Stimulated activated CD4-positive, alpha-beta T cell treated with anti-CD3 and anti-CD28 coated beads, Interleukin-4, amount 100 ng/mL, for 1 hour (primary cell): ENCODE measurements around the gene OXT.
"Not testable (repeated sequence)": the region's sequence is repeated elsewhere in the genome, so short reads cannot be mapped to it uniquely, and the experiment has no call there.

Experiments
- DNase-seq: peaks from one replicate; pipeline ENCODE4 v3.0.0-alpha.2; 2020

The OXT gene

DNA sequence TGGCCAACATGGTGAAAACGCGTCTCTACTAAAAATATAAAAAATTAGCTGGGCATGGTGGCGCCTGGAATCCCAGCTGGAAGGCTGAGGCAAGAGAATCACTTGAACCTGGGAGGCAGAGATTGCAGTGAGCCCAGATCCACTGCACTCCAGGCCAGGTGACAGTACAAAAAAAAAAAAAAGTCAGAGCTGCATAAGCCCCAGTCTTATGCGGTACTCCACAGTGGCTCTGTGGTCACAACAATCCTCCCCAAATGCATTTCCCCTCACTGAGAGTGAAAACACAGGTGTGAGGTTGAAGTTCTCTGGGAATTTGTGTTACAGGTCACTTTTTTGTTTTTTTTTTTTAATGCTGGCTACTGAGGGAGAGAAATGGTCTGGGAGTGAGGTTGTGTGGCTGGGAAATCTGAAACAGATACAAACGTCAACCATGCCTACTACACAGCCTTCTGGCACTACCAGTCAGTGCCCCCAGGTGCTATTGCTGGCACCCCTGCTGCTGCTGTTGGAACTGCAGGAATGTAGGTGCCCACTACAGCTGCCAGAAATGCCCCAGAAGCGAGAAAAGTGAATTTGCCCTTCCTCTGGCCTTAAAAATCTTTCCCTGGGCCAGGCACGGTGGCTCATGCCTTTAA is 19.9 kb upstream of the OXT start:
- DNase-seq: no peak

DNA sequence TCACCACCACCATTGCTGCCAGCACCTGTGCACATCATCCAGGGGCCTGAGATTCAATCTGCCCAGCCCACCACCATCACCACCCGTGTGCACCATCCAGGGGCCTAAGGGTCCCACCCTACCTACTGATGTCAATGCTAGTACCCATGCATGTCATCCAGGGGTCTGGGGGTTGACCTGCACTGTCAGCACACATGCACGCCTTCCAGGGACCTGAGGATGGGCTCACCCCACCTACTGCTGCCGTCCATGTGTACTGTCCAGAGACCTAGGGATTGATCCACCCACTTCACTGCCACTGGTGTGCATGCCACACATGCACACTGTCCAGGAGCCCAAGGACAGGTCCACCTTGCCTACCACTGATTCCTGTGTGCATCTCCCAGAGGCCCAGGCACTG is 11.9 kb upstream of the OXT start:
- no peak for DNase-seq

DNA sequence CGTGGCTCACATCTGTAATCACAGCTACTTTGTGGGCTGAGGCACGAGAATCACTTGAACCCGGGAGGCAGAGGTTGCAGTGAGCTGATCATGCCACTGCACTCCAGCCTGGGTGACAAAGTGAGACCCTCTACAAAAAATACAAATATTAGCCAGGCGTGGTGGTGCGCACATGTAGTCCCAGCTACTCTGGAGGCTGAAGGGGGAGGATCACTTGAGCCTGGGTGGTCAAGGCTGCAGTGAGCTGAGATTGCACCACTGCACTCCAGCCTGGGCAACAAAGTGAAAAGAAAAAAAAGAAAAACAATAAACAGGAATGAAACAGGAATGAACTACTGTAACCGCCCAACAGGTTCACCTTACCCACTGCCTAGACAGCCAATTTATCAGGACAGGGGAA is 7.3 kb upstream of the OXT start:
- DNase-seq: not testable (repeated sequence)

DNA sequence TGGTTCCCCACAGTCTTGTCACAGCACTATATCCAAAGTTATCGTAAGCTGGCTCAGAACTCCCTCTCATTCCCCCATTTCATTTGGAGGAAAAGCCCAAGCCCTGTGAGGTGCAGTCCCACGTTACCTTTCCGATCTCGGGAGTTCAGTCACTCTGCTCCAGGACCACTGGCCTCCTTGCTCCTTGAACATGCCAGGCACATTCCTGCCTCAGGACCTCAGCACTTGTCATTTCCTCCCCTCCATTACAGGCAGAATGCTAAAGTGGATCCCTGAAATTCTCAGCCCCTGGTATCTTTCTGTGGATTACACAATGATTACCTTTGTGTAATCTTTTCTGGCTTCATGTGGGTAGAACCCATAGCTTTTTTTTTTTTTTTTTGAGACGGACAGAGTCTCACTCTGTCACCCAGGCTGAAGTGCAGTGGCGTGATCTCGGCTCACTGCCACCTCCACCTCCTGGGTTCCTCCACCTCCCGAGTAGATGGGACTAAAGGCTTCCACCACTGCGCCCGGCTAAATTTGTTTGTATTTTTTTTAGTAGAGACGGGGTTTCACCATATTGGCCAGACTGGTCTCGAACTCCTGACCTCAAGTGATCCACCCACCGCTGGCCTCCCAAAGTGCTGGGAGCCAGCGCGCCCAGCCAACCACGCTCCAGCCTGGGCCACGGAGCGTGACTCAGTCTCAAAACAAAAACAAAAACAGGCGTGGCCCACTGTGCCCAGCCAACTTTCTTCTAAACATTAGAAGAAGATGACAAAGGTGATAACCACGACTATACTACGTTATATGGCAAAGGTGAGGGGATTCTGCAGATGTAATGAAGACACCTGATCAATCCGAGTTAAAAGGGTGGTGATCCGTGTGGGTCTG is 4.0 kb upstream of the OXT start:
- no peak for DNase-seq

DNA sequence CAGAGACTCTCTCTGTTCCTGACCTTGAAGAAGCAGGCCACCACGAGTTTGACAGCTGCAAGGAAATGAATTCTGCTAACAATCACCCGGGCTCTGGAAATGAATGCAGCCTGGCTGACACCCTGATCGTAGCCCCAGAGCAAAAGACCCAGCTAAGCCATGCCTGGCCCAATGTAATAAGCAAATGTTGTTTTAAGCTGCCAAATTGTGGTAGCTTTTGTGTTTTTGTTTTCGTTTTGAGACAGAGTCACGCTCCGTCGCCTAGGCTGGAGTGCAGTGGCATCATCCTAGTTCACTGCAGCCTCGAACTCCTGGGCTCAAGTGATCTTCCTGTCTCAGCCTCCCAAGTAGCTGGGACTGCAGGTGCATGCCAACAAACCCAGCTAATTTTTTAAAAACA is 3.3 kb upstream of the OXT start:
- DNase-seq: no peak

DNA sequence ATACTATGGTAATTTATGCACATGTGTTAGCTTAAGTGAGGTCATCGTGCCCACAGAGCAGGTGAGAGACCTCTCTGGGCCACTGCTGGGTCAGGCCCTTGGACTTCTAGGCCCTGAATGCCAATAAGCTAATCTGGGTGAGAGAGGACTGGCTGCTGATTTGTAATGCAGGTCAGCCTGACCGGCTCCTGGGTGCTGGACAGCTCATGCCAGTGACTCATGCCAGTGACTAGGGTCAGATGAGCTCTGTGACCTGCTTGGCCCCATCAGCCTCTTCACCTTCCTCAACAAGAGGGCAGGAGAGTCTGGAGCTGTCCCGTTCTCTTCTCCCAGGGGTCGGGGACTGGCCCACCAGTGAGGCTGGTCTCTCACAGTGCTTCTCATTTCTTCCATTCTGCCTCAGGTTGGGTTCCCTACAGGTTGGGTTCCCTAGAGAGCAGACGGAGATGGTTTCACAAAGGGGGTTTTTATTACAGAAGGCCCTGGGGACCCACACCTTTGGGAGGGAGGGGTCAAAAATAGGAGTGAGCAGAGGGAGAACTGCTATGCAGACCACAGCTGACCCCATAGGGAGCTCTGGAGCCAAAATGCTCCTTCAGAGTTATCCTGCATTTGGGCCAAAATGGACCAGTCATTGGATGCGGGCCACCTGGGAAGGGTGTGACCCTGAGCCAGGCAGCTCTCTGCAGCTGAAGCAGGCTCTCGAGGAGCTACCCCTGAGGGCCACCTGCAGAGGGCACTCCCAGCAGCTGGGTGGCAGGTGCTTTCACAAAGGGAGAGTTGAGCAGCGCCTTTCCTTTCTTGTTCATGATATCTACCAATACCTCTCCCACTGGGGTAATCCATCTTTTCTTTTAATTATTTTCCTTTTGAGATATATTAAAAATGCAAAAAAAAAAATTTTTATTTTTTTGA is 2.2 kb upstream of the OXT start:
- peak; percentile 31 for DNase-seq

DNA sequence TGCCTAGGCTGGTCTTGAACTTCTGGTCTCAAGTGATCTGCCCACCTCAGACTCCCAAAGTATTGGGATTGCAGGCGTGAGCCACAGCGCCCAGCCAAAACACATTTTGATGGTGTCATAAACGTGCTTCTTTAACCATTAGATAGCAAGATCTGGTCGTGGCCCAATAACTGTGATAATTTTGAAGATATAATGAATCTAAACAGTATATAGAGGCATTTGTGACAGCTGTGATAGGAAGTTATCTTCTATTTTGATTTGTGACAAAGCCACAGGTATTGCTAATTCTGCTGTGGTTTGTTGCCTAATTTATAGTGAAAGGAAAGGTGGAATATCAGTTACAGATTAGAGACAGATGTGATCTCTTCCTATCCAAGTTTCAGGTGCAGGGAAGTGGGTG is 695 bp upstream of the OXT start:
- no peak for DNase-seq

DNA sequence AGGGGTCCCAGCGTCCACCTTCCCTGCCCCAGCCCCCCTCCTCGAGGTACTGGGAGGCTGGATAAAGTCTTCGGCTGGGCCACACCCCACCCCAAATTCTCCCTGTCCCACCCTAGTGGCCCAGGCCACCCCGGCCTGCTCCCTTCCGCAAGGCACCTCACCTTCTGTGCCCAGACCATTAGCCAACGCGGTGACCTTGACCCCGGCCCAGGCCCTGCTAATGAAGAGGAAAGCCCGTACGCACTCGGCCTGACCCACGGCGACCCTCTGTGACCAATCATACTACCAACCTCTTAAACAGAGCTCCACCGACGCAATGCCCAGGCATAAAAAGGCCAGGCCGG is 182 bp upstream of the OXT start:
- no peak for DNase-seq

DNA sequence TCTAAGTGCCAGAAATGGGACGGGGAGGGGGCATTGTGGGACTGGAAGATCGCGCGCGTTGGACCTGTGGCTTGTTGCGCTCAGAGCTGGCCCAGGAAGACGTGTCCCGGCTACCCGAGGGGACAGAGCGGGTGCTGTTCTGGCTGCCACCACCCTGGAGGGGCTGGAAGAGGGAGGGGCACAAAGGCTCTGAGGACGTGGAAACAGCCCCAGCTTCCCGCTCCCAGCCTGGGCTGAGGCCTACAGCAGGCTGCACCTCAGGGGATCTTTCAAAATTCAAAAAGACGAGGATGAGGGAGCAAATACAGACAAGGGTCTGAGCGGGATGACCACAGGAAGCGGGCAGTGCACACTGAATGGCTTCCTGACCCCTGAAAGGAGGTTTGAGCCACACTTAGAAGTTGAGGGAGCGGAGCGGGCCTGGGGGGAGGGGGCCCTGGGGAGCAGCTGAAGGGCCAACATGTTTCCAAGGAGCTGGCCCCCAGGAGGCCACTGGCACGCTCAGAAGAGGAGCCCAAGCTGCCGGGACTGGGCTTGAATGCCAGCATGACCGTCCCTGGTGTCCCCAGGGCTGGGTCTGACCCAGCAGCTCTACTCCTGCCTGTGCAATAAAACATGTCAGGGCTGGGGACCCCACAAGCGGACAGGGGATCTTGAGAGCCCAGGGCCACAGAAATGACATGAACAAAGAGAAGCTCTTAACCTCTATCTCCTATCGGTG is 1.3 kb downstream of the OXT start:
- DNase-seq: no peak

DNA sequence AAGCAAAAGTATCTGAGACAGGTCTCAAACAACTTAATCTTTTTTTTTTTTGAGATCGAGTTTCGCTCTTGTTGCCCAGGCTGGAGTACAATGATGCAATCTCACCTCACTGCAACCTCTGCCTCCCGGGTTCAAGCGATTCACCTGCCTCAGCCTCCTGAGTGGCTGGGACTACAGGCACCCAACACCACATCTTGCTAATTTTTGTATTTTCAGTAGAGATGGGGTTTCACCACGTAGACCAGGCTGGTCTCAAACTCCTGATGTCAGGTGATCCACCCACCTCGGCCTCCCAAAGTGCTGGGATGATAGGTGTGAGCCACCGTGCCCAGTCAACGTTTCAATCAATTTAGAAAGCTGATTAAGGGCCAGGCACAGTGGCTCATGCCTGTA is 1.8 kb downstream of the OXT start:
- DNase-seq: not testable (repeated sequence)

DNA sequence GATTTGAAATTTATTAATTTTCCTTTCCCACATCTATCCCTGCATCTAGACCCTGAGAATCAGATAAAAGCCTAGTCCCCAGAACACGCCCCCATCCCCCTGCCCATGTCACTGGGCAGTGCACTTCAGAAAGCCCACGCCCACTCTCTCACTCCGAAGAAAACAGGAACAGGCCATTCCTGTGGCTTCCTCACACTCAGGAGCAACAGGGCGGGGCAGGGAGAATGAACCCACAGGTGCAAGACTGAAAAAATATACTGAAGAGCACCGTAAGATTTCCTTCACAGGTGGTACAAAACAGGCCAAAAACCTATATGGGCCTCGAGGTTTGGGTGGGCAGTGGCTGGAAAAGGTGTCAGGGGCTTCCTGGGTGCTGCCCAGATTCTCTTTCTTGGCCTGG is 3.4 kb downstream of the OXT start:
- no peak for DNase-seq

DNA sequence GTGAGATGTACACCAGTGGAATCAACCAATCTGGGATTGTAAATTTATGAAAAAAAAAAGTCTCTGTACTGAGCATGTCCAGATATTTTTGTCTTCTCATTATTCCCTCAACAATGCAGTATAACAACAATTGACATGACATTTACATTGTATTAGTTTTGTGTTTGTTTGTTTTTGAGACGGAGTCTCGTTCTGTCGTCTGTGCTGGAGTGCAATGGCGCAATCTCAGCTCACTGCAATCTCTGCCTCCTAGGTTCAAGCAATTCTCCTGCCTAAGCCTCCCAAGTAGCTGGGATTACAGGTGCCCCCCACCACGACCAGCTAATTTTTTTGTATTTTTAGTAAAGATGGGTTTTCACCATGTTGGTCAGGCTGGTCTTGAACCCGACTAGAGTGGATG is 3.9 kb downstream of the OXT start:
- DNase-seq: not testable (repeated sequence)

DNA sequence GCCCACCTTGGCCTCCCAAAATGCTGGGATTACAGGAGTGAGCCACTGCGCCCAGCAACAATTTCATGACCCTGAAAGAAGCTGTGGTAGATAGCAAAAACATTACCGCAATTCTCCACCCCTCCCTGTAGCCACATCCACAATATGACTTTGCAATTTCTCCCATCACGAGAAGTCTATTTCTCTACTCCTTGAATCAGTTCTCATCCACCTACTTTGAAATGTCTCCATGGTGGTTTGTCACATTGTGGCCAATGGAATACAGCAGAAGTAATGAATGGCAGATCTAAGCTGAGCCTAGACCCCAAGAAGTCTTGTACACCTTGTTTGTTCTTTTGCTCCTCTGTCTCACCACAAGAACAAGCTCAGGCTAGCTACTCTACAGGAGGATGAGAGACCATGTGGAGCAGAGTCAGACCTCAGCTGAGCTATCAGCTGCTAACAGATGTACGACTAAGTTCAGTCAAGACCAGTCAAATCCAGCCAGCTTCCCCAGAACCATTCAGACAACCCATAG is 6.3 kb downstream of the OXT start:
- DNase-seq: no peak

DNA sequence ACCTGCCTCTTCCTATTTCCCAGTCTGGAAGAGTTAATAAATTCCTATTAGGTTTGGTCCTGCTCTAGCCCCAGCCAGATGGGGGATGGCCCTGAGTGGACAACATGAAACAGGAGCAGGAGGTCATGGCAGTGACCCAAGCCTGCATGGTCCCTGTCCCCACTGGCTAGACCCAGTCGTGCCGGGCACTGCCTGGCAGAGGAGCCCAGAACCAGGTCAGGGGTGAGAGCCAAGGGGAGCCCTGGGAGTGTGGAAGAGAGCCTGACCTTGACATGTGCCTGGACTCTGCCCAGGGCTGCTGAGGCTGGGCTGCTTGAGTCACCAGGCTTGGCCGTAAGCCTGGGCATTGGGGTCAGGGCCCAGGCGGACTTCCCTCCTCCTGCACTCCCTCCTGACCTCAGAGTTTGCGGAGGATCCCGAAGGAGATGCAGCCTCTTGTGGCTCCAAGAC is 9.5 kb downstream of the OXT start:
- DNase-seq: no peak

DNA sequence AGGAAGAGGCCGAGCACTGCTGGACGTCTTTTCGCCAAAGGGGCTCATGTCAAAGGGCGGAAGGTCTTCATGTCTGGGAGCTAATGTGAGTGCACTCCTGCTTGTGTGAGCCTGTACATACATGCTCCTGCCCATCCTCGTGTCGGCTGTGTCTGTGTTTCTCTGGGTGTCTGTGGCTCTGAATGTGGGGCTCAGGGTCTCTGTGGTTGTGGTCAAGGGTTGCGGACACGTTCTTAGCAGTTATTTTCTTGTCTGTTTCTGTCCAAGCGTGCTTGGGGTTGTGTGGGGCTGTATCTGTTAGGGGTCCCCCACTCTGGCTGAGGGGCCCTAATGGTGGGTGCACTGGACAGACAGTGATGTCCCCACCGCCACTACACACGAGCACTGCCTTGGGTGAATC is 10.2 kb downstream of the OXT start:
- DNase-seq: no peak

DNA sequence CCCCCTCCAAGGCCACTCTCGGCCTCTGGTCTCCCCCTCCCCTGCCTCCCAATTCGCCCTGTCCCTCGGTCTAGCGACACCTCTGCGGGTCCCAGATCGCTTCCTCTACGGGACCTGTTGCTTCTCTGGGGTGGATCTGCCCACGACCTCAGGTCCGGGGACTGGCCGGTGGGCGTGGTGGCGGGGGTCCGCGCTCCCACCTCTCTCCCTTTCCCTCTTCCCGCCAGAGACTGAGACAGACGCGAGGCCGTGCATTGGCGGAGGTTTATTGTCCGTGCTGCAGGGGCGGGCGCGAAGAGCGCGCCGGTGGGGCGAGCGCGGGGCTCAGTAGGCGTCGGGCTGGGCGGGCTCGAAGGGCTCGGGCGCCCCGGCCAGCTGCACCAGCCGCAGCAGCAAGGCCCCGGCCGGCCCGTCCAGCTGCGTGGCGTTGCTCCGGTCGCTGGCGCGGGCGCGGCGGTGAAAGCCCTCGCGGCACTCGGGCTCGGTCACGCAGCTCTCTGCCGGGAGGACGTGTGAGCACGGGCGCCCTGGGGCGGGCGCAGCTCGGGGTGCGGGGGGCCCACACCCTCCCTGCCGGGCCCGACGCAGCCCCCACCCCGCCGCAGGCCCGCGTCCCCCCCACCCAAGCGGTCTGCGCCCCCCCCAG is 11.0 kb downstream of the OXT start:
- no peak for DNase-seq

DNA sequence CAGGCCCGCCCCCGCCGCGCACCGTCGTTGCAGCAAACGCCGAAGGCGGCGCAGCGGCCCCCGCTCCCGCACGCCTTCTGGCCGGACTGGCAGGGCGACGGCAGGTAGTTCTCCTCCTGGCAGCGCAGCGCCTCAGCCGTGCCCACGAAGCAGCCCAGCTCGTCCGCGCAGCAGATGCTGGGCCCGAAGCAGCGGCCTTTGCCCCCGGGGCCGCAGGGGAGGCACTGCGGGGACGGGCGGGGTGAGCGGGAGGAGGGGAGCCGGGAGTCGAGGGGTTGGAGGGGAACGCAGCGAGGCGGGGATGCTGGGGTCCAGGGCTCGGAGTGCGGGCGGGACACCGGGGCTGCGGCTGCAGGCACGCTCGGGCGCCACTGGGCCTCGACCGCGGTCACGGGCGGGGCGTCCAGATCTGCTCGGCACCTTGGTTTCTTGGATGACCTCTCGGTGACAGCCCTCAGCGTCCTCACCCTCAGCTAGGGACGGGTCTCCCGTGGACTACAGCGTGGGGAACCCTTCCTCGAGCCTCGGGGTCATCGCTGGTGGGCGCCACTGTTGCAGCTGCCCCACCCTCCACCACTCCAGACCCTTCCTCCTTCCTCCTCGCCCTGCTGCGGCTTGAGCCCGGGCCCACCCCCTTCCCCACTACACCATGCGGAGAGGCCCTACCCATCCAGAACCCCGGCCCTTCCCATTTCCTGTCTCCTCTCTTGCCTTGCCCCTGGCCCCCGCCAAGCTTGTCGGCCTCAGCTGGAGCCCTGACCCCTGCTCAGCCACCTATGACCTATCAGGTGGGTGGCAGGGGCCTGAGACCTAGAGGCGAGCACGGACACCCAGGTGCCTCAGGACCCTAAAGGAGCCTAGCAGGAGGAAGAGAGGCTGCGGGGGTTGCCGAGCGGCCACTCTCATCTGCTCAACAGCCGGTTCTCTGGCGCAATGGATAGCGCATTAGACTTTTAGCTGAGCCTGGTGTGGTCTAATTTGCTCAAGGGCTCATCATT is 11.8 kb downstream of the OXT start:
- no peak for DNase-seq

DNA sequence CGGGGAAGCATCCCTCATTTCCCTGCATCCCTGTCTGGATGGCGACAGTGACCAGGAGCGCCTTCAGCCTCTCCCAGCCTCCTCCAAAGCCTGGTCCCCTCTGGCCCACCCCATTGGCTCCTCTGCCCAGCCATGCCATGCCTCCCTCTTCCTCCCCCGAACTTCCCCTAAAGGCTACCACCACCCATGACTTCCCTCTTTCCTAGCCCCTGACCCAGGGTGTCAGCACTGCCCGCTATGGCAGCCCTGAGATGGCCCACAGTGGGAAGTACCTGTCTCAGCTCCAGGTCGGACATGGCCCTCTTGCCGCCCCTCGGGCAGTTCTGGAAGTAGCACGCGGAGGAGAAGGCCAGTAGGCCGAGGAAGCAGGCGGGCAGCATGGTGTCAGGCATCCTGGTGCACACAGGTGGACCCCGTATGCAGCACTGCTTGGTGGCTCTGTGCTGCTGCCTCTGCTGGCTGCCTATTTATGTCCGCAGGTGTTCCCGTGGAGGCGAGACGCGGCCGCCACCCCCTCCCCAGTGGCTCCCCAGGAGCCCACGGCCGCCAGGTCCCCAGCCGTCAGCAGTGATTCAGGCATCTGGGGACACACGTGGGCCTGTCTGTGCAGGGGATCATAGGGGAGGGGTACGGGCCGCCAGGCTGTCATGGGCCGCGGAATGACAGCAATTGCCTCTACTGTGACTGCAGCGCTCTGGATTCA is 13.0 kb downstream of the OXT start, which contains the start of gene AVP:
TSS of gene AVP (minus strand) at position 442 of the 703 bp plus-strand sequence. CDS start at position 392, 50 bp downstream.
- no peak for DNase-seq

DNA sequence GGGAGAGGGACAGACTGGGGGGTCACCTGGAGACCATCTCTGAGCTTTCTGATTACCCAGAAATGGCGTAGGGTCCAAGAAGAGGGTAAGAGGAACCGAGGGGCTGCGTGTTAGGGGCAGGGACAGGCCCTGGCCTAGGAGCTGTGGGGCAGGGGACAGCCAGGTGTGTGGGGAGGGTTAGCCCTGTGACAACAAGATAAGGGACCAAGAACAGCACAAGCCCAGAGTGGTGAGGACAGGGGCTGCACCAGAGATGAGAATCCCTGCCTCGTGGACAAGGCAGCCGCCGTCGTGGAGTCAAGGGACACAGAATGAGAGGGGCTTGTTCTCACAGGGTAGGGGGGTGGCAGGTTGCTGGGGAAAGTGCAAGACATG is 13.6 kb downstream of the OXT start:
- no peak for DNase-seq

DNA sequence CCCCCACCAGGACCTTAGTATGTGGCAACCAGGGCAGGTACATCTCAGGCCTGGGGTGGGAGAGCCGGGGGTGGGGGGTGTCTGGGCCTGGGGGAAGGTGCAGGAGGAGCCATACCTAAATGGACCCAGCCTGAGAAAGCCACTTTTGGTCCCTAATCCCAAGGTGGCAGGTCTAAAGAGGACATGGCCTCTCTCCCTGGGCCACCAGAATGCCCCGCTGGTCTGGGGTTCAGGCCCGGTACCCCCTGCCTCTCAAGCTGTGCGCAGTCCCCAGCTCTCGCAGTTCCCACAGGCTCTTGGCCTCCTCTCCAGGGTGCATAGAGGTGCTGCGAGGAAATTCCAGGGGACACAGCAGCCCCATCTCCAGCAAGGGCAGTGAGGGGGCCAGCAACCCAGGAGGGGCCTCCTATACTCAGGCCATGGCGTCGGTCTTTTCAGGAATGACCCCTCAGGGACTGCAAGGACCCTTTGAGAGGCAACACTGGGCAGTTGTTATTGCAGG is 14.2 kb downstream of the OXT start:
- DNase-seq: no peak
